ENCODE measurements around the gene HS3ST4. TPM values are rescaled to one million over a fixed set of nuclear protein-coding genes. Genes with fewer than 3 reads are reported as not detected.

Gene HS3ST4
- total RNA-seq, 1 experiment from 2014 or later, result not detected

- intact Hi-C loops (cut with micrococcal nuclease), result no loop called here
These were observed 14.9 kb upstream of the HS3ST4 start for GRCh38 chr16:25676820-25677219.

More at GRCh38 chr16:25676820-25677219, 14.9 kb upstream of the HS3ST4 start:
- RAD21 ChIA-PET (ENCODE audit: low non-redundant PET in 1 of 2, low total read pairs in 2 of 2, uncharacterized antibody in 2 of 2, unreplicated experiment in 2 of 2), result no interaction called here
- DNase-seq (ENCODE audit: low read depth, low spot score) (no peak), ATAC-seq (no peak)
- Histone ChIP-seq H2AFZ (ENCODE audit: low read depth, low read length, poor library complexity, severe bottlenecking) (no peak overlapping the region), H3K4me3 (replicated peaks in 1 of 2; ENCODE audit: low read depth in 1 of 2, low read length in 2 of 2) (no peak overlapping the region), H3K27ac (ENCODE audit: low read depth, low read length) (no peak overlapping the region), H3K27me3 (ENCODE audit: insufficient read depth, low read length) (peaks cover 8% of the 10 kb centered on the region), H3K79me2 (ENCODE audit: insufficient read depth, low read length) (no peaks in the 10 kb centered on the region), H3K9ac (ENCODE audit: low read length) (no peak overlapping the region), H3K9me2 (ENCODE audit: insufficient read depth) (no peaks in the 10 kb centered on the region), H3K4me2 (ENCODE audit: low read length) (no peak overlapping the region), H4K20me1 (ENCODE audit: insufficient read depth) (no peaks in the 10 kb centered on the region), H3K36me3 (ENCODE audit: control insufficient read depth in 1 of 2, insufficient read depth in 2 of 2, low read length in 2 of 2) (no peaks in the 10 kb centered on the region), H3K9me3 (ENCODE audit: control insufficient read depth in 1 of 2, insufficient read depth in 1 of 2, low read depth in 1 of 2, low read length in 2 of 2) (no peaks in the 10 kb centered on the region), H3K4me1 (ENCODE audit: control insufficient read depth in 1 of 2, insufficient read depth in 2 of 2, low read length in 2 of 2) (no peaks in the 10 kb centered on the region)
- POLR2A ChIA-PET, result no interaction called here
- CTCF ChIA-PET, result no interaction called here
- no peak for TF ChIP-seq CBX3 (IDR thresholded peaks at IDR 0.05; ENCODE audit: low read depth)
- TF ChIP-seq FOSL1 (IDR thresholded peaks at IDR 0.05; ENCODE audit: low read depth), result no peak
- no peak for TF ChIP-seq EZH2 (IDR thresholded peaks at IDR 0.05)
- TF ChIP-seq RAD21 (IDR thresholded peaks at IDR 0.05; ENCODE audit: low read depth), result no peak
- no peak for TF ChIP-seq REST (IDR thresholded peaks at IDR 0.05; ENCODE audit: low read depth)
- TF ChIP-seq ELF1 (IDR thresholded peaks at IDR 0.05; ENCODE audit: borderline replicate concordance, low read depth), result no peak
- no peak for TF ChIP-seq ZNF274 (IDR thresholded peaks at IDR 0.05; ENCODE audit: low read depth, low read length)
- TF ChIP-seq SP1 (IDR thresholded peaks at IDR 0.05; ENCODE audit: low read depth), result no peak
- no TSS peak for BruUV-seq (replicated peaks)

All from HCT116 (cell line).